Measurements from ENCODE around the gene GPR15LG.

GPR15LG gene

DNA sequence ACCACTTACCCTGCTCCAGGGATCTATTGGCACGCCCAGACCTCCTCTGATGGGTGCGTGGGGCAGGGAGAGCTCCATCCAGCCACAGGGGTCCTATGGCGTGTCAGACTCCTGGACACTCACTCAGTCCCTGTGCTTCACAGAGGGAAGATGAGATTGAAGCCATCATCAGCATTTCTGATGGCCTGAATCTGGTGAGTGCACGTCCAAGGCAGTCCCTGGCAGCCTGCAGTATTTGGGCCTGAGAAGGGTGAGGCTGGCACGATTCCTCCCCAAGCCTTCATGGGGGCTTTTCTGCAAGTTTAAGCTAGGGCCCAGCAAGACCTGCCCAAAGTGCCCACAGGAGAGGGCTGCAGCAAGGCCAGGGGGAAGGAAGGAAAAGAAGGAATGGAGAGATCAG, 24.0 kb downstream of the GPR15LG start (continued):
- TF ChIP-seq, protein P1, sequence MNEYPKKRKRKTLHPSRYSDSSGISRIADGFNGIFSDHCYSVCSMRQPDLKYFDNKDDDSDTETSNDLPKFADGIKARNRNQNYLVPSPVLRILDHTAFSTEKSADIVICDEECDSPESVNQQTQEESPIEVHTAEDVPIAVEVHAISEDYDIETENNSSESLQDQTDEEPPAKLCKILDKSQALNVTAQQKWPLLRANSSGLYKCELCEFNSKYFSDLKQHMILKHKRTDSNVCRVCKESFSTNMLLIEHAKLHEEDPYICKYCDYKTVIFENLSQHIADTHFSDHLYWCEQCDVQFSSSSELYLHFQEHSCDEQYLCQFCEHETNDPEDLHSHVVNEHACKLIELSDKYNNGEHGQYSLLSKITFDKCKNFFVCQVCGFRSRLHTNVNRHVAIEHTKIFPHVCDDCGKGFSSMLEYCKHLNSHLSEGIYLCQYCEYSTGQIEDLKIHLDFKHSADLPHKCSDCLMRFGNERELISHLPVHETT (tag by site-specific recombination; IDR thresholded peaks at IDR 0.05), result no peak
- TF ChIP-seq OSR2 (tag by site-specific recombination; IDR thresholded peaks at IDR 0.05) (no peak), ZNF624 (tag by site-specific recombination; IDR thresholded peaks at IDR 0.05) (no peak), SP2 (tag by site-specific recombination; IDR thresholded peaks at IDR 0.05) (no peak), ZSCAN30 (tag by site-specific recombination; IDR thresholded peaks at IDR 0.05) (no peak), ZNF248 (tag by site-specific recombination; IDR thresholded peaks at IDR 0.05) (no peak), ZNF394 (tag by site-specific recombination; IDR thresholded peaks at IDR 0.05; ENCODE audit: borderline replicate concordance) (no peak)

DNA sequence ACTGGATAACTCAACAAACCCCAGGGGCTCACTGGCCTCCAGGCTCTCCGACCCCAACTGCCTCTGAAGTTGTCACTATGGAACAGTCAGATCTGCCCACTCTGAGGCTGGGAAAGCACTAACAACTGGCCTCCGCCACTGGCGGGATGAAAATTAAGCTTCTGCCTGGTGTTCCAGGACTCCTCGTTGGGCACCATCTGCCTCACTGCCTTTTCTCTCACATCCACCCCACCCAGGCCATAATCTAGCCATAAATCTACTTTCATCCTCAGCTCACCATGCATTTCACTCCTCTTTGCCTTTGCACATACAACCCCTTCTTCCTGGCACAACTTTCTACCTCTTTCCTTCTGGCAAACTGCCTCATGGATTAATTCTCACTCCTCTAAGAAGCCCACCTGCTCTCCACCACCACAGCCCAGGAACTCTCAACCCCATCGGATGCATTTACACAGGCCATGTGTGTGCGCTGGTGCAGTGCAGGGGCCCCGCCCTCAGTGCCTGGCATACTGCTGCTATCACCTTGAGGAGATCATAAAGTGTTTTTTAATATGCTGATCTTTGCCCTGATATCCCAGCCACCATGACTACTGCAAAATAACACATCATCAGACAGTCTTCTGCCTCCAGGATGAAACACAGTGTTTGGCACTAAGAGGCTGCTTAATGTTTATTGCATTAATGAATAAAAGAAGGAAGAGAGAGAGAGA, 24.8 kb downstream of the GPR15LG start:
- Histone ChIP-seq H3K36me3 (ENCODE audit: control insufficient read depth in 2 of 2, insufficient read depth in 1 of 2, low read length in 2 of 2) (no peaks in the 10 kb centered on the region), H3K9me3 (ENCODE audit: control insufficient read depth, insufficient read depth, low read depth, low read length) (no peaks in the 10 kb centered on the region), H3K4me3 (ENCODE audit: low read depth, low read length) (no peak overlapping the region), H3K4me1 (ENCODE audit: control insufficient read depth, insufficient read depth, low read length) (peaks cover 8% of the 10 kb centered on the region), H3K27ac (ENCODE audit: extremely low read depth, low read depth, low read length) (no peak overlapping the region)
- ChIA-PET CTCF (interaction anchor here (0.7 to 1.0 kb wide), 2 partner anchors 10 to 100 kb away, joined by 3 to 5 read pairs; no protein-coding TSS in a partner anchor), POLR2A (no interaction called here)
- TF ChIP-seq ZNF23 (tag by site-specific recombination; IDR thresholded peaks at IDR 0.05; ENCODE audit: borderline replicate concordance) (no peak), ZNF155 (tag by site-specific recombination; IDR thresholded peaks at IDR 0.05) (no peak), ZNF701 (tag by site-specific recombination; IDR thresholded peaks at IDR 0.05) (no peak), ZNF239 (tag by site-specific recombination; IDR thresholded peaks at IDR 0.05) (no peak), KLF16 (tag by site-specific recombination; IDR thresholded peaks at IDR 0.05) (no peak), GLI2 (tag by site-specific recombination; IDR thresholded peaks at IDR 0.05; ENCODE audit: borderline replicate concordance, low read depth) (no peak), ZNF560 (tag by site-specific recombination; IDR thresholded peaks at IDR 0.05; ENCODE audit: borderline replicate concordance) (no peak), ZBTB17 (tag by site-specific recombination; IDR thresholded peaks at IDR 0.05) (no peak)
- TF ChIP-seq, protein P2, sequence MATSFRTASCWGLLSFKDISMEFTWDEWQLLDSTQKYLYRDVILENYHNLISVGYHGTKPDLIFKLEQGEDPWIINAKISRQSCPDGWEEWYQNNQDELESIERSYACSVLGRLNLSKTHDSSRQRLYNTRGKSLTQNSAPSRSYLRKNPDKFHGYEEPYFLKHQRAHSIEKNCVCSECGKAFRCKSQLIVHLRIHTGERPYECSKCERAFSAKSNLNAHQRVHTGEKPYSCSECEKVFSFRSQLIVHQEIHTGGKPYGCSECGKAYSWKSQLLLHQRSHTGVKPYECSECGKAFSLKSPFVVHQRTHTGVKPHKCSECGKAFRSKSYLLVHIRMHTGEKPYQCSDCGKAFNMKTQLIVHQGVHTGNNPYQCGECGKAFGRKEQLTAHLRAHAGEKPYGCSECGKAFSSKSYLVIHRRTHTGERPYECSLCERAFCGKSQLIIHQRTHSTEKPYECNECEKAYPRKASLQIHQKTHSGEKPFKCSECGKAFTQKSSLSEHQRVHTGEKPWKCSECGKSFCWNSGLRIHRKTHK (tag by site-specific recombination; IDR thresholded peaks at IDR 0.05), result no peak

DNA sequence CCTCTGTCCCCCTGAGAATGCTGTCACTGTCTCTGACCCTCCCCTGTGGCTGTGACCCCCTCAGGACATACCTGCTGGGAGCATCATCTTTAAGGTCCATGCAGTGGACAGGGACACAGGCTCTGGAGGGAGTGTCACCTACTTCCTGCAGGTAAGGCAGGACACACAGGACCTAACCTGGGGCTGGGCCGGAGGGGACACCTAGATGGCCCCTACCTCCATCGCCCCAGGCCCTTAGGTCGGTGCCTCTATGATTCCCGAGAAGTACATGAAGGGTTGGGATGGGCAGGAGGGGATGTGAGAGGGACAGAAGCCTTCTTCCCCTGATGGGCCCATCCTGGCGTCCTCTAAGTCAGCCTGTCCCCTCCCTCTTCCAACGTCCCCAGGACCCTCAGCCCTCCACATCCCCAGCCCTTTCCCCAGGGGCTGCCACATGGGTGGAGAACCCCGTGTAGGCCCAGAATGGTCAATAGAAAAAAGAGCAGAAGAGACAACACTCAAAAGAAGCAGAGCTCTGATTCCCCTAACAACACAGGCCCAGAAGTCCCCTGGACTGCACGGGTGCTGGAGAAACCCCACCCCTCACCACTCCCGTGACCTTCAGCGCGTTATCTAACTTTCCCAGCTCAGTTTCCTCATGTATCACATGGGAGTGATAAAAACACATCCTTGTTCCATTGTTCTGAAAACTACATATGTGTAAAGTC, 27.1 kb downstream of the GPR15LG start:
- POLR2A ChIA-PET, result no interaction called here
- no peaks in the 10 kb centered on the region for H3K36me3 ChIP-seq (ENCODE audit: control insufficient read depth in 2 of 2, insufficient read depth in 1 of 2, low read length in 2 of 2)
- CTCF ChIA-PET, result interaction anchor here (0.6 to 0.8 kb wide), 2 partner anchors 56 to 63 kb away, joined by 3 read pairs; no protein-coding TSS in a partner anchor
- no peak overlapping the region for H3K27ac ChIP-seq (ENCODE audit: extremely low read depth, low read depth, low read length)
- no peak overlapping the region for H3K4me3 ChIP-seq (ENCODE audit: low read depth, low read length)
- no peaks in the 10 kb centered on the region for H3K9me3 ChIP-seq (ENCODE audit: control insufficient read depth, insufficient read depth, low read depth, low read length)
- TF ChIP-seq, protein P3, sequence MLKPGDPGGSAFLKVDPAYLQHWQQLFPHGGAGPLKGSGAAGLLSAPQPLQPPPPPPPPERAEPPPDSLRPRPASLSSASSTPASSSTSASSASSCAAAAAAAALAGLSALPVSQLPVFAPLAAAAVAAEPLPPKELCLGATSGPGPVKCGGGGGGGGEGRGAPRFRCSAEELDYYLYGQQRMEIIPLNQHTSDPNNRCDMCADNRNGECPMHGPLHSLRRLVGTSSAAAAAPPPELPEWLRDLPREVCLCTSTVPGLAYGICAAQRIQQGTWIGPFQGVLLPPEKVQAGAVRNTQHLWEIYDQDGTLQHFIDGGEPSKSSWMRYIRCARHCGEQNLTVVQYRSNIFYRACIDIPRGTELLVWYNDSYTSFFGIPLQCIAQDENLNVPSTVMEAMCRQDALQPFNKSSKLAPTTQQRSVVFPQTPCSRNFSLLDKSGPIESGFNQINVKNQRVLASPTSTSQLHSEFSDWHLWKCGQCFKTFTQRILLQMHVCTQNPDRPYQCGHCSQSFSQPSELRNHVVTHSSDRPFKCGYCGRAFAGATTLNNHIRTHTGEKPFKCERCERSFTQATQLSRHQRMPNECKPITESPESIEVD (tag by site-specific recombination; IDR thresholded peaks at IDR 0.05), result no peak
- peaks cover 4% of the 10 kb centered on the region for H3K4me1 ChIP-seq (ENCODE audit: control insufficient read depth, insufficient read depth, low read length)

Measured in HEK293 (cell line).